Adrenal gland (tissue), 12 donors: Measurements from ENCODE around the gene ZNF473. TPM values are rescaled to one million over a fixed set of nuclear protein-coding genes. Genes with fewer than 3 reads are reported as not detected.

Experiments
- DNase-seq, 7 donors: peaks; one replicate each; pipeline ENCODE4 v3.0.0-alpha.2; 2019 to 2020
- H3K27ac ChIP-seq, 5 donors: fragments of 200-600 bp; sonication (generic) in 4 of 5; 1 replicate in 3 of 5; 2 replicates in 2 of 5; pipeline versions ENCODE4 v1.5.1 to v1.8.0; 2016 to 2020; ENCODE audit warnings: mild to moderate bottlenecking in 1 of 5
- H3K27me3 ChIP-seq: fragments of 200-600 bp; 2 replicates; pipeline ENCODE4 v1.8.0; 2021
- H3K36me3 ChIP-seq, 2 donors: fragments of 200-600 bp; replicated peaks in 1 of 2; 1 replicate in 1 of 2; 2 replicates in 1 of 2; pipeline versions ENCODE4 v1.5.1 to v1.8.0; 2018 to 2022
- H3K4me1 ChIP-seq, 2 donors: fragments of 200-600 bp; replicated peaks in 1 of 2; 1 replicate in 1 of 2; 2 replicates in 1 of 2; pipeline versions ENCODE4 v1.5.1 to v1.8.0; 2018 to 2021
- H3K4me3 ChIP-seq, 4 donors: fragments of 200-600 bp; sonication (generic) in 3 of 4; one replicate each; pipeline ENCODE4 v1.5.1; 2016 to 2018
- H3K9me3 ChIP-seq, 3 donors: fragments of 200-600 bp; sonication (generic) in 1 of 3; replicated peaks in 1 of 3; 1 replicate in 2 of 3; 2 replicates in 1 of 3; pipeline versions ENCODE4 v1.5.1 to v1.8.0; 2016 to 2021
- POLR2A ChIP-seq, 2 donors: fragments of 450-650 bp; IDR thresholded peaks; one replicate each; pipeline ENCODE4 v1.6.1; 2017; ENCODE audit warnings: antibody characterized with exemption in 2 of 2, mild to moderate bottlenecking in 2 of 2, moderate library complexity in 1 of 2
- WGBS, 4 donors: extraction: QIAGEN DNeasy Blood & Tissue Kit in 2 of 4; methylation state at CpG; one replicate each; pipeline versions ENCODE4 v1.1.5 to v1.1.7; 2013 to 2017; 5-methylcytosine and 5-hydroxymethylcytosine counted together
- intact Hi-C, 2 donors: fragments of 100-400 bp; cut with DNase I; formaldehyde crosslinking; loops; one replicate each; pipeline versions ENCODE4 v1.14.1 to v1.15.0; 2022 to 2023
- polyA plus RNA-seq, 3 donors: library from polyadenylated mRNA; stranded (reverse); fragments of 200-250 nt in 2 of 3; fragments of 350-450 nt in 1 of 3; fragmentation: Illumina TruSeq in 1 of 3; extraction: RNeasy Lipid Tissue Mini Kit (QIAGEN cat#74804) in 1 of 3; gene quantifications; one replicate each; pipeline ENCODE4 v1.2.3, GENCODE V29; 2013 to 2014
- total RNA-seq, 9 donors: library from RNA; depleted of rRNA in 4 of 9; stranded (reverse); fragments of >200 nt in 4 of 9; fragments of 120-200 nt in 1 of 9; fragmentation: NEBNext Ultra II Directional in 1 of 9; extraction: Animal tissue kit (Norgen Biotek cat#: 25700) in 1 of 9; gene quantifications; one replicate each; pipeline versions ENCODE4 v1.1.0 to v1.2.4, GENCODE V29; 2013 to 2023
- TF ChIP-seq, protein P1 (sequence below), 6 experiments: fragments of 450-650 bp in 4 of 6; fragments of 200-600 bp in 2 of 6; sonication (generic) in 1 of 6; IDR thresholded peaks; 1 replicate in 5 of 6; 2 replicates in 1 of 6; pipeline versions ENCODE4 v1.5.1 to v1.8.0; 2016 to 2021; ENCODE audit warnings: antibody characterized with exemption in 6 of 6, mild to moderate bottlenecking in 2 of 6, moderate library complexity in 1 of 6
- donor health status: healthy with polysubstance abuse.
- donor health status: Bipolar disorder and iron deficiency.
- donor health status: DM: yes; HTN: yes; CAD: no.
- donor health status: DM: no; HTN: no; CAD: no.
- donor health status: DM: no; HTN: no; CAD: no.
- donor health status: DM: yes; HTN: yes; CAD: no.

The ZNF473 gene
- total and polyA plus RNA-seq, 12 donors: 2.7 to 13.2 (median 9.1) TPM

- Histone ChIP-seq H3K9me3 (no peaks in the 10 kb centered on the region), H3K4me3 (no peak overlapping the region), H3K4me1 (peaks cover 17 to 28% of the 10 kb centered on the region in 2 donors), H3K36me3 (peaks cover 0 to 23% of the 10 kb centered on the region in 2 donors), H3K27ac (no peak overlapping the region), H3K27me3 (no peaks in the 10 kb centered on the region)
- WGBS, 4 donors: 90 to 95% (median 93%) methylated on average over 6 of the region's 6 CpGs
- DNase-seq: no peak
- TF ChIP-seq, protein P1, sequence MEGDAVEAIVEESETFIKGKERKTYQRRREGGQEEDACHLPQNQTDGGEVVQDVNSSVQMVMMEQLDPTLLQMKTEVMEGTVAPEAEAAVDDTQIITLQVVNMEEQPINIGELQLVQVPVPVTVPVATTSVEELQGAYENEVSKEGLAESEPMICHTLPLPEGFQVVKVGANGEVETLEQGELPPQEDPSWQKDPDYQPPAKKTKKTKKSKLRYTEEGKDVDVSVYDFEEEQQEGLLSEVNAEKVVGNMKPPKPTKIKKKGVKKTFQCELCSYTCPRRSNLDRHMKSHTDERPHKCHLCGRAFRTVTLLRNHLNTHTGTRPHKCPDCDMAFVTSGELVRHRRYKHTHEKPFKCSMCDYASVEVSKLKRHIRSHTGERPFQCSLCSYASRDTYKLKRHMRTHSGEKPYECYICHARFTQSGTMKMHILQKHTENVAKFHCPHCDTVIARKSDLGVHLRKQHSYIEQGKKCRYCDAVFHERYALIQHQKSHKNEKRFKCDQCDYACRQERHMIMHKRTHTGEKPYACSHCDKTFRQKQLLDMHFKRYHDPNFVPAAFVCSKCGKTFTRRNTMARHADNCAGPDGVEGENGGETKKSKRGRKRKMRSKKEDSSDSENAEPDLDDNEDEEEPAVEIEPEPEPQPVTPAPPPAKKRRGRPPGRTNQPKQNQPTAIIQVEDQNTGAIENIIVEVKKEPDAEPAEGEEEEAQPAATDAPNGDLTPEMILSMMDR (IDR thresholded peaks at IDR 0.05): no peak
- TF ChIP-seq POLR2A (IDR thresholded peaks at IDR 0.05): no peak
- intact Hi-C loops: no loop called here
Observed at GRCh38 chr19:50030225-50030624, 4.4 kb downstream of the ZNF473 start.

GRCh38 chr19:50030937-50031336 is 5.1 kb downstream of the ZNF473 start:
- Histone ChIP-seq H3K27me3 (no peaks in the 10 kb centered on the region), H3K27ac (no peak overlapping the region), H3K4me1 (peaks cover 17 to 28% of the 10 kb centered on the region in 2 donors), H3K4me3 (no peak overlapping the region), H3K36me3 (peaks cover 0 to 28% of the 10 kb centered on the region in 2 donors), H3K9me3 (no peaks in the 10 kb centered on the region)
- TF ChIP-seq, protein P1 (IDR thresholded peaks at IDR 0.05): no peak
- no peak for TF ChIP-seq POLR2A (IDR thresholded peaks at IDR 0.05)
- intact Hi-C loops: no loop called here
- 59 to 68% (median 66%) methylated on average over 10 to 11 of the region's 11 CpGs for WGBS, 4 donors
- peak in 2 of 7 donors; percentile 34 to 35 for DNase-seq

GRCh38 chr19:50036908-50037307 is 11.1 kb downstream of the ZNF473 start:
- no peak for TF ChIP-seq POLR2A (IDR thresholded peaks at IDR 0.05)
- TF ChIP-seq, protein P1 (IDR thresholded peaks at IDR 0.05): no peak
- 82 to 100% (median 99%) methylated on average over 1 to 3 of the region's 3 CpGs for WGBS, 4 donors
- Histone ChIP-seq H3K36me3 (peaks cover 0 to 62% of the 10 kb centered on the region in 2 donors), H3K27ac (no peak overlapping the region), H3K9me3 (no peaks in the 10 kb centered on the region), H3K4me1 (no peaks in the 10 kb centered on the region), H3K27me3 (no peaks in the 10 kb centered on the region), H3K4me3 (no peak overlapping the region)
- intact Hi-C loops: no loop called here
- DNase-seq: no peak

- WGBS, 4 donors: 93 to 100% (median 93%) methylated on average over 3 of the region's 3 CpGs
- Histone ChIP-seq H3K27me3 (no peaks in the 10 kb centered on the region), H3K9me3 (peaks cover 0 to 5% (median 0%) of the 10 kb centered on the region in 3 donors)
Observed at GRCh38 chr19:50039968-50040367, 14.2 kb downstream of the ZNF473 start.

More at GRCh38 chr19:50039968-50040367, 14.2 kb downstream of the ZNF473 start:
- no peak for DNase-seq
- intact Hi-C loops: no loop called here
- TF ChIP-seq POLR2A (IDR thresholded peaks at IDR 0.05): no peak
- TF ChIP-seq, protein P1 (IDR thresholded peaks at IDR 0.05): no peak
- Histone ChIP-seq H3K27ac (no peak overlapping the region), H3K4me3 (no peak overlapping the region), H3K36me3 (peaks cover 0 to 76% of the 10 kb centered on the region in 2 donors), H3K4me1 (no peaks in the 10 kb centered on the region)
